OCI-LY3 (cell line): ENCODE results near the gene GPR18.

ENCODE experiments used
- H2AFZ ChIP-seq: fragments of 200-600, 300-600 bp; shearing (Covaris generic); 2 replicates; pipeline ENCODE4 v1.6.0; 2014; ENCODE audit warnings: antibody characterized with exemption, low read depth, low read length
- H3K27ac ChIP-seq: fragments of 200-600, 300-600 bp; sonication (generic); 2 replicates; pipeline ENCODE4 v1.5.1; 2014; ENCODE audit warnings: mild to moderate bottlenecking, low read length, moderate library complexity, mixed read lengths
- H3K27me3 ChIP-seq: fragments of 200-600, 300-600 bp; sonication (generic); 2 replicates; pipeline ENCODE4 v1.6.1; 2014; ENCODE audit warnings: low read depth, low read length, mixed read lengths
- H3K36me3 ChIP-seq: fragments of 200-600, 300-600 bp; sonication (generic); replicated peaks from 2 replicates; pipeline ENCODE3; 2014; ENCODE audit warnings: low read depth, low read length, mixed read lengths
- H3K4me1 ChIP-seq: fragments of 300-600, 200-600 bp; sonication (generic); 2 replicates; pipeline ENCODE4 v1.6.1; 2014; ENCODE audit warnings: low read length, mixed read lengths
- H3K4me2 ChIP-seq: fragments of 200-600, 300-600 bp; sonication (generic); 2 replicates; pipeline ENCODE4 v1.6.1; 2014; ENCODE audit warnings: low read length, mixed read lengths
- H3K4me3 ChIP-seq: fragments of 300-600, 200-600 bp; sonication (generic); 2 replicates; pipeline ENCODE4 v1.5.1; 2014; ENCODE audit warnings: antibody characterized with exemption, mild to moderate bottlenecking, low read length, moderate library complexity
- H3K79me2 ChIP-seq: fragments of 300-600, 200-600 bp; shearing (Covaris generic); 2 replicates; pipeline ENCODE4 v1.6.1; 2014; ENCODE audit warnings: mild to moderate bottlenecking, low read length, mixed read lengths
- H3K9ac ChIP-seq: fragments of 300-600, 200-600 bp; shearing (Covaris generic); 2 replicates; pipeline ENCODE4 v1.6.0; 2014; ENCODE audit warnings: mild to moderate bottlenecking, low read length, moderate library complexity
- H3K9me3 ChIP-seq: fragments of 200-600, 300-600 bp; shearing (Covaris generic); 2 replicates; pipeline ENCODE4 v1.6.1; 2014; ENCODE audit warnings: low read length, mixed read lengths; ENCODE audit not compliant: insufficient read depth
- H4K20me1 ChIP-seq: fragments of 200-600, 300-600 bp; sonication (generic); 2 replicates; pipeline ENCODE4 v1.6.1; 2016; ENCODE audit warnings: low read length, mixed read lengths; ENCODE audit not compliant: insufficient read depth
- CTCF ChIP-seq: fragments of 200-600, 300-600 bp; sonication (generic); IDR thresholded peaks from 2 replicates; pipeline ENCODE4 v1.5.1; 2014; ENCODE audit warnings: antibody characterized with exemption, low read length, low read depth
- EZH2phosphoT487 ChIP-seq: fragments of 200-600 bp; shearing (Covaris generic); IDR thresholded peaks from 2 replicates; pipeline ENCODE4 v1.6.1; 2018; ENCODE audit warnings: antibody characterized with exemption, mixed run types, low read depth

The GPR18 gene

DNA sequence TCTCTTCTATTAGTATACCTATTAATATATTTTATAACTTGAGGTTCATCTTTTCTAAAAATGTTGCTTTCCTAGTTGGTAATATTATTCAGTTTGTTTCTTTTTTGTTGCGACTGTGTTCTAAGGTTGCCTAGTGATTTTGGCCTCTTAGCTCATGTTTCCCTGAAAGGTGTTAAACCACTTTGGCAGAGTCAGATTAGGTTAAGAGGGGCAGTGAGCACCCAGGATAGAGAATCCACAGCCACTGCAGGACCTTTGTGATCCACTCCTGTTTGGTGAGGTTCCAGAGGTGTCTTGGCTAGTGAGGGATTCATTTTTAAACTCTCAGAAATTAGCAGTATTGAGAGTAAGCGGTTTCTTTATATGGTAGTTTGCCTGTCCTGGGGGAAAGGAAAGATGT is 14.9 kb upstream of the GPR18 start:
- H3K4me2 ChIP-seq, result no peak overlapping the region
- H3K79me2 ChIP-seq, result peaks cover 3% of the 10 kb centered on the region; the same call in 1 of the 2 replicates
- no peak overlapping the region for H3K9ac ChIP-seq
- TF ChIP-seq EZH2phosphoT487 (no peak), CTCF (no peak)
- no peak overlapping the region for H3K4me3 ChIP-seq
- peaks cover 6% of the 10 kb centered on the region; the same call in 1 of the 2 replicates for H3K9me3 ChIP-seq
- H4K20me1 ChIP-seq, result no peaks in the 10 kb centered on the region
- no peak overlapping the region for H2AFZ ChIP-seq
- no peak overlapping the region for H3K27ac ChIP-seq
- H3K4me1 ChIP-seq, result peaks cover 30% of the 10 kb centered on the region
- no peaks in the 10 kb centered on the region for H3K27me3 ChIP-seq
- peaks cover 18% of the 10 kb centered on the region for H3K36me3 ChIP-seq

DNA sequence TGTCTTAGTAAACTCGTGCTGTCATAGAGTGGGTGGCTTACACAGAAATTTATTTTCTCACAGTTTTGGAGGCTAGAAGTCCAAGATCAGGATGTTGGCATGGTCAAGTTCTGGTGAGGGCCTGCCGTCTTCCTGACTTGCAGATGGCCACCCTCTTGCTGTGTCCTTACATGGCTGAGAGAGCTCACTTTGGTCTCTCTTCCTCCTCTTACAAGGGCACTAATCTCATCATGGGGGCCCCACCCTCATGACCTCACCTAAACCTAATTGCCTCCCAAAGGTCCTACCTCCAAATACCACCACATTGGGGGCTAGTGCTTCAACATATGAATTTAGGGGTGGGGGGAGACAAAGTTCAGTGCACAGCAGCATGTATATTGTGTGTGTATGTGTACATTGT is 14.3 kb upstream of the GPR18 start:
- Histone ChIP-seq H3K9me3 (peaks cover 6% of the 10 kb centered on the region; the same call in 1 of the 2 replicates), H3K36me3 (peaks cover 18% of the 10 kb centered on the region)
- TF ChIP-seq CTCF (no peak), EZH2phosphoT487 (no peak)

GRCh38 chr13:99271249-99271648 is 13.1 kb upstream of the GPR18 start:
- Histone ChIP-seq H3K9me3 (peaks cover 6% of the 10 kb centered on the region; the same call in 1 of the 2 replicates), H4K20me1 (no peaks in the 10 kb centered on the region), H3K4me3 (0 out of 2 replicates have a peak overlapping the region, but pooled peaks have one; percentile 0), H3K36me3 (peaks cover 18% of the 10 kb centered on the region), H3K27ac (peak overlapping the region; percentile 52), H2AFZ (no peak overlapping the region), H3K4me1 (peaks cover 39% of the 10 kb centered on the region), H3K4me2 (peak overlapping the region; percentile 45), H3K9ac (no peak overlapping the region), H3K79me2 (peaks cover 3% of the 10 kb centered on the region; the same call in 1 of the 2 replicates), H3K27me3 (no peaks in the 10 kb centered on the region)
- no peak for TF ChIP-seq CTCF
- TF ChIP-seq EZH2phosphoT487, result no peak

More for the DNA sequence above, 14.3 kb upstream of the GPR18 start:
- H4K20me1 ChIP-seq, result no peaks in the 10 kb centered on the region
- peaks cover 3% of the 10 kb centered on the region; the same call in 1 of the 2 replicates for H3K79me2 ChIP-seq
- H3K4me1 ChIP-seq, result peaks cover 30% of the 10 kb centered on the region
- no peak overlapping the region for H3K9ac ChIP-seq
- no peak overlapping the region for H2AFZ ChIP-seq
- no peak overlapping the region for H3K4me2 ChIP-seq
- H3K27me3 ChIP-seq, result no peaks in the 10 kb centered on the region
- no peak overlapping the region for H3K4me3 ChIP-seq
- H3K27ac ChIP-seq, result no peak overlapping the region

DNA sequence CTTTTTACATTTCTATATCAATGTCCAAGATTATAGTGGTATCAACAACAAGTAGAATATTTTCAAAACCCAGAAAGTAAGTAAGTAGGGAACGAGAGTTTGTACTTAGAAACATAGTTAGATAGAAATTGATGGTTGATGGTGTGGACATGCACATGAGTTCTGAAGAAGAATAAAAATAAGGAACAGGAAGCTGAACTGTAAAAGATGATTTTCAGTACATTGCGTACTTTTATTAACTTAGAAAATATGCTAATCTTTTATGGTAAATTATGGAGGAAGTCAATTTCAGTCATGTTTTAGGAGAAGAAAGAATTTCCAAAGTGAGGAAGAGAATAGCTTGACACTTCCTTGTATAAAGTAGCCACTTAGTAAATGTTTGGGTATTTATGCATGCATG is 12.3 kb upstream of the GPR18 start:
- H3K4me3 ChIP-seq, result peak overlapping the region; percentile 3; the same call in 1 of the 2 replicates
- peak overlapping the region; percentile 52 for H3K27ac ChIP-seq
- H3K9ac ChIP-seq, result peak overlapping the region; percentile 9
- no peak overlapping the region for H2AFZ ChIP-seq
- peaks cover 6% of the 10 kb centered on the region; the same call in 1 of the 2 replicates for H3K9me3 ChIP-seq
- peaks cover 18% of the 10 kb centered on the region for H3K36me3 ChIP-seq
- peaks cover 42% of the 10 kb centered on the region for H3K4me1 ChIP-seq
- peak overlapping the region; percentile 45 for H3K4me2 ChIP-seq
- TF ChIP-seq CTCF (no peak), EZH2phosphoT487 (no peak)
- peaks cover 3% of the 10 kb centered on the region; the same call in 1 of the 2 replicates for H3K79me2 ChIP-seq
- no peaks in the 10 kb centered on the region for H3K27me3 ChIP-seq
- H4K20me1 ChIP-seq, result no peaks in the 10 kb centered on the region
